Keratinocyte (primary cell): ENCODE measurements around the gene ITGA3. TPM values are rescaled to one million over a fixed set of nuclear protein-coding genes. Genes with fewer than 3 reads are reported as not detected.

ENCODE experiments used
- DNase-seq: peaks from one replicate; pipeline ENCODE4 v3.0.0-alpha.2; 2011; ENCODE audit warnings: low read depth, missing footprints, low spot score
- FAIRE-seq: peaks from 2 replicates; lab custom pipeline; 2011; peaks lifted over from hg19 to GRCh38; lab: Jason Lieb, UNC
- H2AFZ ChIP-seq: 2 replicates; pipeline ENCODE4 v1.6.0; 2012; ENCODE audit warnings: low read length, control low read depth, inconsistent platforms; ENCODE audit not compliant: control insufficient read depth
- H3K27ac ChIP-seq: 2 replicates; pipeline ENCODE4 v1.5.1; 2011; ENCODE audit warnings: low read length; ENCODE audit not compliant: control insufficient read depth, insufficient read depth
- H3K27me3 ChIP-seq: 3 replicates; pipeline ENCODE4 v1.6.0; 2011; ENCODE audit warnings: low read length; ENCODE audit not compliant: control insufficient read depth, insufficient read depth; ENCODE audit errors: extremely low read depth
- H3K36me3 ChIP-seq, 2 experiments: 2 replicates in 1 of 2; 3 replicates in 1 of 2; pipeline ENCODE4 v1.5.1; 2011; ENCODE audit warnings: low read length in 2 of 2, mild to moderate bottlenecking in 1 of 2; ENCODE audit not compliant: control insufficient read depth in 2 of 2, insufficient read depth in 2 of 2; ENCODE audit errors: extremely low read depth in 1 of 2
- H3K4me1 ChIP-seq: 3 replicates; pipeline ENCODE4 v1.5.1; 2011; ENCODE audit warnings: low read length; ENCODE audit not compliant: control insufficient read depth, insufficient read depth; ENCODE audit errors: extremely low read depth
- H3K4me2 ChIP-seq: 3 replicates; pipeline ENCODE4 v1.6.0; 2011; ENCODE audit warnings: low read depth, low read length; ENCODE audit not compliant: control insufficient read depth, insufficient read depth; ENCODE audit errors: extremely low read depth
- H3K4me3 ChIP-seq, 3 experiments: fragments of 200-600 bp in 1 of 3; sonication (generic) in 1 of 3; 2 replicates in 2 of 3; 3 replicates in 1 of 3; pipeline ENCODE4 v1.5.1; 2011 to 2016; ENCODE audit warnings: low read length in 3 of 3, mild to moderate bottlenecking in 3 of 3, control low read depth in 2 of 3, inconsistent platforms in 1 of 3, low read depth in 1 of 3, mixed read lengths in 1 of 3, mixed run types in 1 of 3, moderate library complexity in 1 of 3; ENCODE audit not compliant: control insufficient read depth in 2 of 3, insufficient read depth in 2 of 3; ENCODE audit errors: extremely low read depth in 1 of 3
- H3K79me2 ChIP-seq: 2 replicates; pipeline ENCODE4 v1.6.0; 2012; ENCODE audit warnings: low read length; ENCODE audit not compliant: control insufficient read depth, insufficient read depth
- H3K9ac ChIP-seq: 3 replicates; pipeline ENCODE4 v1.6.0; 2011; ENCODE audit warnings: low read length; ENCODE audit not compliant: control insufficient read depth, insufficient read depth; ENCODE audit errors: extremely low read depth
- H3K9me1 ChIP-seq: 3 replicates; pipeline ENCODE4 v1.6.0; 2011; ENCODE audit warnings: low read length; ENCODE audit not compliant: control insufficient read depth, insufficient read depth; ENCODE audit errors: extremely low read depth
- H3K9me3 ChIP-seq: 2 replicates; pipeline ENCODE4 v1.5.1; 2012; ENCODE audit warnings: low read depth, low read length; ENCODE audit not compliant: control insufficient read depth
- H4K20me1 ChIP-seq: 3 replicates; pipeline ENCODE4 v1.6.0; 2011; ENCODE audit warnings: low read length; ENCODE audit not compliant: control insufficient read depth, insufficient read depth; ENCODE audit errors: extremely low read depth
- EZH2 ChIP-seq: IDR thresholded peaks from one replicate; pipeline ENCODE4 v1.6.1; 2012; ENCODE audit warnings: inconsistent platforms, mild to moderate bottlenecking, low read length, moderate library complexity
- dilution Hi-C: fragments of 300-500 bp; cut with MboI; formaldehyde crosslinking; loops from one replicate; pipeline ENCODE4 v1.7.0; 2020; ENCODE audit warnings: low sequenced_read_pairs; ENCODE audit not compliant: extremely low pct_ligation_motif_present
- polyA plus RNA-seq, 5 experiments: library from polyadenylated mRNA; depleted of rRNA in 3 of 5; stranded (reverse) in 3 of 5; stranded (forward) in 1 of 5; unstranded in 1 of 5; fragments of >200 nt; gene quantifications; 1 replicate in 1 of 5; 2 replicates in 3 of 5; 3 replicates in 1 of 5; pipeline versions ENCODE4 v1.2.1 to v1.2.3, GENCODE V29; 2011 to 2012; ENCODE audit warnings: missing spikeins in 2 of 5, low read depth in 1 of 5, low replicate concordance in 1 of 5
- TF ChIP-seq, protein P1 (sequence below), 3 experiments: IDR thresholded peaks in 1 of 3; conservative IDR thresholded peaks in 1 of 3; optimal IDR thresholded peaks in 1 of 3; 2 replicates in 2 of 3; 3 replicates in 1 of 3; pipeline versions ENCODE3 to v1.5.1; 2011; ENCODE audit warnings: low read length in 3 of 3, mild to moderate bottlenecking in 3 of 3, moderate library complexity in 2 of 3, control low read depth in 1 of 3, inconsistent platforms in 1 of 3; ENCODE audit not compliant: insufficient read depth in 2 of 3; ENCODE audit errors: extremely low read depth in 1 of 3

ITGA3 gene
- polyA plus RNA-seq, 1 donor (not counting 4 experiments of a cell fraction or from before 2014, with no cell fraction given), result 427 TPM

DNA sequence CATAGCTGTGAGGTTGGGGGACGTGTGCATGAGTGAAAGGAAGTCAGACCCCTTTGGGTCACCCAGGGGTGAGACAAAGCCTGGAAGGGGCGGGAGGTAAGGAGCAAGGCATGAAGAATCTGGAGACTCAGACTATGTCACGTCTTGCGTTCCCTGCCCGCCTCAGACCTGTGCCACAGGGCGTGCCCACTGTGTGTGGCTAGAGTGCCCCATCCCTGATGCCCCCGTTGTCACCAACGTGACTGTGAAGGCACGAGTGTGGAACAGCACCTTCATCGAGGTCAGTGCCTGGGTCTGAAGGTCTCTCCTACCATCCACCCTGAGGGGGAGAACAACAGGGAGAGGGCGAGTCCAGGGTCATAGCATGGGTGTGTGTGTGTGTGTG, 24.2 kb downstream of the ITGA3 start:
- Histone ChIP-seq H3K27ac (no peak overlapping the region), H3K79me2 (peaks cover 45% of the 10 kb centered on the region), H3K9ac (no peak overlapping the region), H3K4me3 (no peak overlapping the region), H2AFZ (no peak overlapping the region), H3K9me1 (no peaks in the 10 kb centered on the region), H4K20me1 (peaks cover 63% of the 10 kb centered on the region), H3K4me1 (no peaks in the 10 kb centered on the region), H3K9me3 (no peaks in the 10 kb centered on the region), H3K27me3 (no peaks in the 10 kb centered on the region), H3K36me3 (peaks cover 67 to 68% of the 10 kb centered on the region in 2 experiments), H3K4me2 (no peak overlapping the region)
- DNase-seq (no peak), FAIRE-seq (no peak)
- dilution Hi-C loops, result no loop called here
- TF ChIP-seq, protein P1, sequence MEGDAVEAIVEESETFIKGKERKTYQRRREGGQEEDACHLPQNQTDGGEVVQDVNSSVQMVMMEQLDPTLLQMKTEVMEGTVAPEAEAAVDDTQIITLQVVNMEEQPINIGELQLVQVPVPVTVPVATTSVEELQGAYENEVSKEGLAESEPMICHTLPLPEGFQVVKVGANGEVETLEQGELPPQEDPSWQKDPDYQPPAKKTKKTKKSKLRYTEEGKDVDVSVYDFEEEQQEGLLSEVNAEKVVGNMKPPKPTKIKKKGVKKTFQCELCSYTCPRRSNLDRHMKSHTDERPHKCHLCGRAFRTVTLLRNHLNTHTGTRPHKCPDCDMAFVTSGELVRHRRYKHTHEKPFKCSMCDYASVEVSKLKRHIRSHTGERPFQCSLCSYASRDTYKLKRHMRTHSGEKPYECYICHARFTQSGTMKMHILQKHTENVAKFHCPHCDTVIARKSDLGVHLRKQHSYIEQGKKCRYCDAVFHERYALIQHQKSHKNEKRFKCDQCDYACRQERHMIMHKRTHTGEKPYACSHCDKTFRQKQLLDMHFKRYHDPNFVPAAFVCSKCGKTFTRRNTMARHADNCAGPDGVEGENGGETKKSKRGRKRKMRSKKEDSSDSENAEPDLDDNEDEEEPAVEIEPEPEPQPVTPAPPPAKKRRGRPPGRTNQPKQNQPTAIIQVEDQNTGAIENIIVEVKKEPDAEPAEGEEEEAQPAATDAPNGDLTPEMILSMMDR (optimal IDR thresholded peaks at IDR 0.05 in 1 of 3, IDR thresholded peaks at IDR 0.05 in 1 of 3, conservative IDR thresholded peaks at IDR 0.05 in 1 of 3; ENCODE audit: extremely low read depth in 1 of 3, insufficient read depth in 2 of 3, low read length in 3 of 3), result no peak
- TF ChIP-seq EZH2, result no peak

DNA sequence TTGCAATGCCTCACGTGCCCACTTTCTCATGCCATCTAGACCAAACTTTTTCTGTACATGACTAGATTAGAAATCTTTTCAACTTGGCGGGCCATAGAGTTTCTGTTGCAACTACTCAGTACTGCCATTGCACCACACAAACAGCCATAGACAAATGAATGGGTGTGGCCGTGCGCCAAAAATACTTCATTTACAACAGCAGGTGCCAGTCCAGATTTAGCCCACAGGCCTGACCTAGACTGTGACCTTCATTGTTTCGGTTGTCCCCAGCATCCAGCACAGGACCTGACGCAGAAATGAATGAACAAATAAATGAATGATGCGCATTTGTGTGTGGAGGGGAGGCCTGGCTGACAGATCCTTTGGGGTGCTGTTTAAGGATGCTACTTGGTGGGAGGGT, 24.9 kb downstream of the ITGA3 start:
- Histone ChIP-seq H3K27ac (no peak overlapping the region), H3K27me3 (no peaks in the 10 kb centered on the region), H3K9me3 (no peaks in the 10 kb centered on the region), H3K4me3 (no peak overlapping the region), H3K9me1 (no peaks in the 10 kb centered on the region), H3K9ac (no peak overlapping the region), H2AFZ (no peak overlapping the region), H3K4me1 (no peaks in the 10 kb centered on the region), H3K79me2 (peaks cover 38% of the 10 kb centered on the region), H3K4me2 (no peak overlapping the region), H4K20me1 (peaks cover 58% of the 10 kb centered on the region), H3K36me3 (peaks cover 59 to 61% of the 10 kb centered on the region in 2 experiments)
- FAIRE-seq (no peak), DNase-seq (no peak)
- no peak for TF ChIP-seq EZH2
- TF ChIP-seq, protein P1 (optimal IDR thresholded peaks at IDR 0.05 in 1 of 3, IDR thresholded peaks at IDR 0.05 in 1 of 3, conservative IDR thresholded peaks at IDR 0.05 in 1 of 3; ENCODE audit: extremely low read depth in 1 of 3, insufficient read depth in 2 of 3, low read length in 3 of 3), result no peak
- dilution Hi-C loops, result no loop called here
